Left lobe of liver (tissue), 2 donors: ENCODE data around the gene SCAPER. TPM values are rescaled to one million over a fixed set of nuclear protein-coding genes. Genes with fewer than 3 reads are reported as not detected.

ENCODE experiments used
- ATAC-seq: fragments of 200-7000 bp; cut with Tn5 transposase; one replicate; pipeline ENCODE4 v1.9.1; 2020; ENCODE audit warnings: mild to moderate bottlenecking, moderate library complexity
- DNase-seq: peaks from one replicate; pipeline ENCODE4 v3.0.0-alpha.2; 2020; ENCODE audit warnings: low spot score
- total RNA-seq: library from RNA; stranded (reverse); gene quantifications from one replicate; pipeline ENCODE4 v1.2.1, GENCODE V29; 2021
- donor health status: DM: no; HTN: no; CAD: no; lungs with moderate emphysema.
- donor health status: DM: no; HTN: yes; CAD: no.

Gene SCAPER
- 6.9 TPM for total RNA-seq

- ATAC-seq = peak; percentile 93
- DNase-seq = peak; percentile 97
These were observed at the start of gene SCAPER for GRCh38 chr15:76905013-76905839. TSS of gene SCAPER (minus strand) at chr15:76905340. CDS start at chr15:76883817, 21,523 bp downstream.

GRCh38 chr15:76954744-76955143 is 49.6 kb upstream of the SCAPER start:
- ATAC-seq = no peak
- DNase-seq = no peak

- ATAC-seq (no peak), DNase-seq (no peak)
These were observed 48.8 kb upstream of the SCAPER start for GRCh38 chr15:76953913-76954312.

GRCh38 chr15:76951220-76951619 is 46.1 kb upstream of the SCAPER start:
- ATAC-seq = no peak
- DNase-seq = no peak

- ATAC-seq (no peak), DNase-seq (no peak)
These were observed 42.3 kb upstream of the SCAPER start for GRCh38 chr15:76947454-76947853.

GRCh38 chr15:76945494-76946093 is 40.5 kb upstream of the SCAPER start:
- DNase-seq (no peak), ATAC-seq (no peak)

- ATAC-seq (no peak), DNase-seq (no peak)
These were observed 37.2 kb upstream of the SCAPER start for GRCh38 chr15:76942331-76942730.

GRCh38 chr15:76941636-76942035 is 36.5 kb upstream of the SCAPER start:
- DNase-seq (no peak), ATAC-seq (no peak)

GRCh38 chr15:76939715-76940114 is 34.6 kb upstream of the SCAPER start:
- no peak for DNase-seq
- no peak for ATAC-seq

- ATAC-seq = no peak
- DNase-seq = no peak
These were observed 33.6 kb upstream of the SCAPER start for GRCh38 chr15:76938752-76939151.

GRCh38 chr15:76936671-76937070 is 31.5 kb upstream of the SCAPER start:
- no peak for DNase-seq
- no peak for ATAC-seq

GRCh38 chr15:76935620-76936019 is 30.5 kb upstream of the SCAPER start:
- DNase-seq (no peak), ATAC-seq (no peak)

GRCh38 chr15:76932135-76932966 is 27.2 kb upstream of the SCAPER start:
- no peak for DNase-seq
- ATAC-seq = peak; percentile 2

- ATAC-seq (peak; percentile 99), DNase-seq (peak; percentile 97)
These were observed 26.4 kb upstream of the SCAPER start, which contains the start of gene RCN2 for GRCh38 chr15:76931397-76932134. TSS of gene RCN2 (plus strand) at chr15:76931749. CDS start at chr15:76931842, 93 bp downstream.

GRCh38 chr15:76930831-76931396 is 25.8 kb upstream of the SCAPER start:
- ATAC-seq = no peak
- DNase-seq = no peak

GRCh38 chr15:76929011-76929760 is 24.0 kb upstream of the SCAPER start:
- DNase-seq (no peak), ATAC-seq (no peak)

- DNase-seq (no peak), ATAC-seq (no peak)
These were observed 23.1 kb upstream of the SCAPER start for GRCh38 chr15:76928201-76928600.

GRCh38 chr15:76916369-76916768 is 11.2 kb upstream of the SCAPER start:
- no peak for ATAC-seq
- no peak for DNase-seq

- DNase-seq = no peak
These were observed 8.6 kb upstream of the SCAPER start for GRCh38 chr15:76913737-76914136.

GRCh38 chr15:76912430-76912829 is 7.3 kb upstream of the SCAPER start:
- no peak for DNase-seq
- no peak for ATAC-seq

More at GRCh38 chr15:76913737-76914136, 8.6 kb upstream of the SCAPER start:
- no peak for ATAC-seq
